Measurements from ENCODE around the gene PTPRN2.

Gene PTPRN2

DNA sequence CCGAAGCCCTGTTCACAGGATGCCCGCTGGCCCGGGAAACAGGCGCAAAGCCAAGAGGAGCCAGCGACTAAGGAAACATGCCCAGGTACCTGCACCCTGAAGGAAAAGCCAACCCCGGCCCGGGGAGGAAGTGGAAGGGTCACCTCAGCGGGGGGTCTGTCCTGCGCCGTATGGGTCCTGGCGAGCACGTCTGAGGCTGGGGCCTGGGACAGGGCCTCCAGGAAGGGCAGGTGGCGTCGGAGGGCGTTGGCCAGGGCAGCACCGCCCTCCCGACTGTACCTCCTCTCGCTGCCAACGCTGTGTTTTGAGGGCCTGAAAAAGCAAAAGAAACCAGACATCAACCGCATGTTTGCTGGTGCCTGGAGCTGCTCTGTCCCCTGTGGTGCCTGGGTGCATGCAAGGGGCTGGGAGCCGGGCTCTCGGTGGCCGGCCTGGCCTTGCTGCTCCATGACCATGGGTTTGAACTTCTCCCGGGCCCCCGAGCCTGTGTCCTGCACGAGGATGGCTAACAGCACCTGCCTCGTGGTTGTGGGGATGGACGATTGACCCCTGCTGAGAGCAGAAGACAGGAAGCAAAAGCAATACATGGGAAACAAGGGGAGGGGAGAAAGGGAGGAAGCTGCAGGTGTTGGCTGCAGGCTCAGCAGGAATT, 395.3 kb downstream of the PTPRN2 start:
- FAIRE-seq (no peak), DNase-seq (ENCODE audit: insufficient read length, low spot score) (no peak)
- no peak for TF ChIP-seq CTCF (IDR thresholded peaks at IDR 0.05; ENCODE audit: insufficient read depth, missing control alignments)

DNA sequence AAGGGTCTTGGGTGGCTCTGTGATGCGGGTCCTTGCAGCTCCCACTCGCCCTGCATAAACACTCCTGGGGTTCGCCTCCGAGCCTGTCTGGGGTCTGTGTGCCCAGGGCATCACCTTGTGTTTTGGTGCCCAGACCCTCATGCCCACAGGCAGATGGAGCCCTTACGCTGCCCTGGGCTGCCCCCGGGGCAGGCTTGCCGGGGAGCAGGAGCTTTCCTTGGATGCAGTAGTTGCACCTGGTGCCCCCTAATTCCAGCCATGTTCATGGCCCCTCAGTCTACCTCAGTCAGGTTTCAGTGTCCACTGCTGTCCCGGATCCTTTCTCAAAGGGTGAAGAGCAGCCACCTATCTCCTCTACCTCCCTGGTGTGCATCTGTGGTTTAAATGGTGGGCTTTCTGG, 396.0 kb downstream of the PTPRN2 start:
- no peak for DNase-seq (ENCODE audit: insufficient read length, low spot score)
- no peak for FAIRE-seq
- no peak for TF ChIP-seq CTCF (IDR thresholded peaks at IDR 0.05; ENCODE audit: insufficient read depth, missing control alignments)

- FAIRE-seq (no peak), DNase-seq (ENCODE audit: insufficient read length, low spot score) (no peak)
- no peak for TF ChIP-seq CTCF (IDR thresholded peaks at IDR 0.05; ENCODE audit: insufficient read depth, missing control alignments)
Observed at GRCh38 chr7:158190756-158191155, 396.9 kb downstream of the PTPRN2 start.

GRCh38 chr7:158188676-158189075, 398.9 kb downstream of the PTPRN2 start:
- no peak for FAIRE-seq
- DNase-seq (ENCODE audit: insufficient read length, low spot score) = no peak
- no peak for TF ChIP-seq CTCF (IDR thresholded peaks at IDR 0.05; ENCODE audit: insufficient read depth, missing control alignments)

DNA sequence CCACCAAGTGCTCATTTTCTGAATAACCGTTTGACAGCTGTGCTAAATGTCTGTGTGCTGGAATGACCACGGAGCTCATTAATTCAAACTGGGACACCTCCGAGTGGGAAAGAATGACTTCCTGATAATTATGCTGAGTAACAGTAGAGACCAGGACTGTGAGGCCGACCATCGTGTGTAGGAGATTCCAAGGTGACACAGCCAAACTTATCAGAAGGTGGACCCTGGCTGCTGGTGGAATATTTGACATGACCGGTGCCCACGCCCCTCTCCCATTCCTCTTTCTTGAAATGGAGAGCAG, 400.0 kb downstream of the PTPRN2 start:
- FAIRE-seq = no peak
- DNase-seq (ENCODE audit: insufficient read length, low spot score) = no peak
- no peak for TF ChIP-seq CTCF (IDR thresholded peaks at IDR 0.05; ENCODE audit: insufficient read depth, missing control alignments)

GRCh38 chr7:158186864-158187693, 400.5 kb downstream of the PTPRN2 start:
- no peak for DNase-seq (ENCODE audit: insufficient read length, low spot score)
- FAIRE-seq = no peak
- TF ChIP-seq CTCF (IDR thresholded peaks at IDR 0.05; ENCODE audit: insufficient read depth, missing control alignments) = no peak

- DNase-seq (ENCODE audit: insufficient read length, low spot score) (no peak), FAIRE-seq (no peak)
- TF ChIP-seq CTCF (IDR thresholded peaks at IDR 0.05; ENCODE audit: insufficient read depth, missing control alignments) = no peak
Observed at GRCh38 chr7:158186406-158186805, 401.2 kb downstream of the PTPRN2 start.
